Measurements from ENCODE around the gene TTC38.

TTC38 gene

GRCh38 chr22:46335201-46336118, 67.7 kb downstream of the TTC38 start, which contains the start of gene TRMU:
Gene TRMU, plus strand, starts transcription at chr22:46335714. Its CDS starts 51 bp downstream, at chr22:46335765.
- DNase-seq, result peak; percentile 93

- peak; percentile 68 for DNase-seq
These were observed 68.6 kb downstream of the TTC38 start for GRCh38 chr22:46336119-46337078.

GRCh38 chr22:46337870-46338269, 70.1 kb downstream of the TTC38 start:
- no peak for DNase-seq

- no peak for DNase-seq
These were observed 70.8 kb downstream of the TTC38 start for GRCh38 chr22:46338636-46339035.

- no peak for DNase-seq
These were observed 72.1 kb downstream of the TTC38 start for GRCh38 chr22:46339956-46340355.

GRCh38 chr22:46340676-46341075, 72.9 kb downstream of the TTC38 start:
- no peak for DNase-seq

Measured in NCI-H69 (cell line).